GM12875 (cell line): Measurements from ENCODE around the gene AQP2.

Experiments used
- H3K4me3 ChIP-seq: one replicate; pipeline ENCODE4 v1.5.1; 2011; ENCODE audit warnings: low read depth, low read length, control low read depth
- TF ChIP-seq, protein P1 (sequence below): IDR thresholded peaks from 2 replicates; pipeline ENCODE4 v1.5.1; 2011; ENCODE audit warnings: low read depth, mild to moderate bottlenecking, control low read depth, inconsistent platforms, low read length, moderate library complexity, borderline replicate concordance; ENCODE audit not compliant: insufficient read depth

The AQP2 gene

GRCh38 chr12:49946497-49946896, 4.0 kb upstream of the AQP2 start:
- TF ChIP-seq, protein P1, sequence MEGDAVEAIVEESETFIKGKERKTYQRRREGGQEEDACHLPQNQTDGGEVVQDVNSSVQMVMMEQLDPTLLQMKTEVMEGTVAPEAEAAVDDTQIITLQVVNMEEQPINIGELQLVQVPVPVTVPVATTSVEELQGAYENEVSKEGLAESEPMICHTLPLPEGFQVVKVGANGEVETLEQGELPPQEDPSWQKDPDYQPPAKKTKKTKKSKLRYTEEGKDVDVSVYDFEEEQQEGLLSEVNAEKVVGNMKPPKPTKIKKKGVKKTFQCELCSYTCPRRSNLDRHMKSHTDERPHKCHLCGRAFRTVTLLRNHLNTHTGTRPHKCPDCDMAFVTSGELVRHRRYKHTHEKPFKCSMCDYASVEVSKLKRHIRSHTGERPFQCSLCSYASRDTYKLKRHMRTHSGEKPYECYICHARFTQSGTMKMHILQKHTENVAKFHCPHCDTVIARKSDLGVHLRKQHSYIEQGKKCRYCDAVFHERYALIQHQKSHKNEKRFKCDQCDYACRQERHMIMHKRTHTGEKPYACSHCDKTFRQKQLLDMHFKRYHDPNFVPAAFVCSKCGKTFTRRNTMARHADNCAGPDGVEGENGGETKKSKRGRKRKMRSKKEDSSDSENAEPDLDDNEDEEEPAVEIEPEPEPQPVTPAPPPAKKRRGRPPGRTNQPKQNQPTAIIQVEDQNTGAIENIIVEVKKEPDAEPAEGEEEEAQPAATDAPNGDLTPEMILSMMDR, result no peak
- H3K4me3 ChIP-seq, result no peak overlapping the region

- no peak overlapping the region for H3K4me3 ChIP-seq
- TF ChIP-seq, protein P1, result no peak
These were observed 2.8 kb upstream of the AQP2 start for GRCh38 chr12:49947593-49948226.

GRCh38 chr12:49948866-49949845, 1.4 kb upstream of the AQP2 start:
- H3K4me3 ChIP-seq, result no peak overlapping the region
- TF ChIP-seq, protein P1, result no peak

DNA sequence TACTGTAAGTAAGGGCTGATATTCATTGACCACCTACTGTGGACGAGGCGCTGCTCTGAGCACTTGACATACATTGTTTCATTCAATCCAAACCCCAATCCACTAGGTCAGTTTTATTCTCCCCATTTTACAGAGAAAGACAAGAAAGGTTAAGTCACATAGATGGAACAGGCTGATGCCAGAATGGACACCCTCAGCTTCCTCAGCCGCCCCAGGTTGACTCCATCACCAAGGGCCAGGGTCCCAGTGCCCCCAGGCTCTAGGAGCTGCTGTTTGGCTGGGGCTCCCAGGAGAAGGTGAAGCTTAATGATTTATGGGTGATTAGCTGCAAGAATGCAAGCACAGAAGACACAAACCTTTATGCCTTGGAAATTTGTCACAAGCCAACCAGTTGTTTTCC, 671 bp upstream of the AQP2 start:
- TF ChIP-seq, protein P1, result no peak
- no peak overlapping the region for H3K4me3 ChIP-seq

DNA sequence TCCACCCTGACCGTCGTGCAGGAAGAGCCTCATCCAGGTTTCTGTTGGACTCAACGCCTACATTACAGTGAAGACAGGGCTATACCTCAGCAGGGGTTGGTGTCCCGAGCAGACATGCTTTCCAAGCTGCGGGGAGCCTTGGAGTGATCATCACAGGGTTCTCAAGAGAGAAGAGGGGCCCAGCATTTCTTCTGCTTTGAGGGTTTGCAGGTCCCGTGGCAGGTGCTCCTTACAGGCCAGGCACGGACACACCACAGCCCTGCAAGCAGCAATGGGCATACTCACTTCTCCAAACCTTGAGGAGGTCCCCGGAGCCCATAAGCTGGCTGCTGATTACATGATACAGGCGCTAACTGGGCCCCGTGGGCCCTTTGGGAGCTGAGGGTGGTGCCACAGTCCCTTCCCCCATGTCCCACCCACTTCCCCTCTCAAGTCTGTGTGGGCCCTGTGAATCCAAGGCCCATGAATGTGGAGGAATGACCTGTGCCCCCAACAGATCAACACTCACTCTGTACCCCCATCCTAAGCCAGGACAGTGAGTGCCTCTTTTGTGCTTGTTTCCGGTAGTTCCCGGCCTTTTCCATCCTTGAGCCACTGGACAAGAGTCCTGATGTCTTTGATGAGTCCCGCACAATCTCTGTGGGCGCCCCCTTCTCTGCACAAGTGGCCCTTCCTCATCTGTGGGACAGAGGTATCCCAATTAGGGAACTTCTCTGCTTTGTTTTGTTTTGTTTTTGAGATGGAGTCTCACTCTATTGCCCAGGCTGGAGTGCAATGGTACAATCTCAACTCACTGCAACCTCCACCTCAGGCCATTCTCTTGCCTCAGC, 1.1 kb downstream of the AQP2 start:
- TF ChIP-seq, protein P1, result no peak
- no peak overlapping the region for H3K4me3 ChIP-seq

DNA sequence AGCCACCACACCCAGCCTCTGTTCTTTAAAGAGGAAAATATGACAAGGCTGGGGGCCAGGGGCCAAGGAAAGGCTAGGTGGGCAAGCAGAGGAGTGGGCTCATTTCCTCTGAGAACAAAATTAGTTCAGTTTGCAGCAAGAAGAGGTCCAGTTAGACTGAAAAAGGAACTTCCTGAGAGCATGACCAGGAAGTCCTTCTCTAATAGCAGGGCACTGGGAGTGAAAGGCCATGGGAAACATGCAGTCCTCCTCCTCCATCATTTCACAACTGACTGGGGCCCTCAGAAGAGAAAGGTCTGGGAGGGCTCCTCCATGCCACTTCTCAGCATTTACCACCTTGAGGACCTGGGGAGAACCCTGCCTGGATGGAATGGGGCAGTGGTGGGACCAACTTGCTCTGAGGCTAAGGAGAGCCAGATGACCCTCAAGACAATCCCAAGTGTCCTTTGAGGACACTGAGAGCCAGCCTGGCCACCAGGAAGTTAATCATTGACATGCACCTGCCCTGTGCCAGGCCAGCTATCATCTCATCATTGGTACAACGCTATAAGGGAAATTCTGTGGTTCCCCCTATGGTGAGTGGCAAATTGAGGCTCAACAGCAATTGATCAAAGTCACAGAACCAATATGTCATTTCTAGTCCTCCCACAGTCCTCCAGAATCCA, 2.0 kb downstream of the AQP2 start:
- no peak overlapping the region for H3K4me3 ChIP-seq
- TF ChIP-seq, protein P1, result no peak
